HG02852 (cell line): Measurements from ENCODE around the gene B3GNT8.
"Not testable (repeated sequence)": the region's sequence is repeated elsewhere in the genome, so short reads cannot be mapped to it uniquely, and the experiment has no call there.

Experiments used
- ATAC-seq: cut with Tn5 transposase; IDR thresholded peaks from one replicate; pipeline ENCODE4 v1.9.1; 2021; ENCODE audit warnings: mild to moderate bottlenecking, moderate library complexity; ENCODE audit not compliant: unreplicated experiment

The B3GNT8 gene

GRCh38 chr19:41437944-41438574 is 10.9 kb upstream of the B3GNT8 start:
- no peak for ATAC-seq

- no peak for ATAC-seq
Observed at GRCh38 chr19:41436674-41436951, 9.4 kb upstream of the B3GNT8 start.

DNA sequence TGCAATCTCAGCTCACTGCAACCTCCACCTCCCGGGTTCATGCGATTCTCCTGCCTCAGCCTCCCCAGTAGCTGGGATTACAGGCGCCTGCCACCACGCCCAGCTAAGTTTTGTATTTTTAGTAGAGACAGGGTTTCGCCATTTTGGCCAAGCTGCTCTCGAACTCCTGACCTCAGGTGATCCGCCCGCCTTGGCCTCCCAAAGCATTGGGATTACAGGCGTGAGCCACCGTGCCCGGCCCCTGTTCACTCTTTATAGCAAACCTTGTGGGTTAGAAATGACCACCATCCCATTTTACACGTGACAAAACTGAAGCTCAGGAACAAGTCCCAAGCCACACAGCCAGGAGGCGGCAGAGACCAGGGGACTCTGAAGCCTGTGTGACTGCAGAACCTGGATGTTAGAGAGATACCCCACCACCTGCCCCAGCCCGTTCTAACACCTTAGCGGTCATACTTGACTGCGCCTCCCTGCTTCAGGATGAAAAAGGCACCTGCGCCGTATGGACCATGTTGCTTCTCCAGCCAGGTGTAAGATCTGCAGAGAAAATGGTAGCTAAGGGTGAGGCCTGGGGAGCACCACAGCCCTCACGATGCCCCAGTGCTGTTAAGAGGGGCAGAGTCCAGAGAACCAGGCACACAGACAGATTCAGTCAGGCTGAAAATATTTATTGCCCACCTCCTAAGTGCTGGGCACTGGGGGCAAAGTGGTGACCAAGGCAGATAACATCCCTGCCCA is 8.9 kb upstream of the B3GNT8 start:
- no peak for ATAC-seq

DNA sequence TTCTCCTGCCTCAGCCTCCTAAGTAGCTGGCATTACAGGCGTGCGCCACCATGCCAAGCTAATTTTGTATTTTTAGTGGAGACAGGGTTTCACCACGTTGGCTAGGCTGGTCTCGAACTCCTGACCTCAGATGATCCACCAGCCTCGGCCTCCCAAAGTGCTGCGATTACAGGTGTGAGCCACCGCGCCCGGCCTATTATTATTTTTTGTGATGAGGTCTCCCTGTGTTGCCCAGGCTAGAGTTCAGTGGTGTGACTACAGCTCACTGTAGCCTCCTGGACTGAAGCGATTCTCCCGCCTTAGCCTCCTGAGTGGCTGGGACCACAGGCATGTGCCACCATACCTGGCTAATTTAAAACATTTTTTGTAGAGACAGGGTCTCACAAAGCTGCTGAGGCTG is 8.2 kb upstream of the B3GNT8 start:
- ATAC-seq, result not testable (repeated sequence)

GRCh38 chr19:41434450-41434849 is 7.3 kb upstream of the B3GNT8 start:
- no peak for ATAC-seq

- no peak for ATAC-seq
Observed at GRCh38 chr19:41433171-41433570, 6.0 kb upstream of the B3GNT8 start.

GRCh38 chr19:41431426-41432386 is 4.5 kb upstream of the B3GNT8 start:
- ATAC-seq, result no peak

GRCh38 chr19:41430922-41431321 is 3.7 kb upstream of the B3GNT8 start:
- ATAC-seq, result no peak

DNA sequence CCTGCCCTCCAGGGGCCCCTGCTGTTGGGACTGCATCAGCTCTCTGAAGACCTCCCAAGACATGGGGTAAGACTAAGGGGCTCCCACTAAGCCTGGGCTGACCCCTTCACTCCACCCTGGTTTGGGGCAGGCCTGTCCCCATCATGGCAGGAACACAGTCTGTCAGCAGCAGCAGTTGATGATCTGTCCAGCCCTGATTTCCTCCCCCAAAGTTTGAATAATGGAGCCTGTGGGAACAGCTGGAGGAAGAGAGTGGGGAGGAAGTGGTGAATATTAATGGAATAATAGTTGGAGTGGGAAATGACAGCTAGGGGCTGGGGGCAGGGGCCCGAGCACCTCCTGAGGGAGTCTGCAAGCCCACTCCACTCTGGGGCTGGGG is 1.3 kb upstream of the B3GNT8 start:
- ATAC-seq, result no peak

GRCh38 chr19:41427647-41428480 is 690 bp upstream of the B3GNT8 start:
- no peak for ATAC-seq

DNA sequence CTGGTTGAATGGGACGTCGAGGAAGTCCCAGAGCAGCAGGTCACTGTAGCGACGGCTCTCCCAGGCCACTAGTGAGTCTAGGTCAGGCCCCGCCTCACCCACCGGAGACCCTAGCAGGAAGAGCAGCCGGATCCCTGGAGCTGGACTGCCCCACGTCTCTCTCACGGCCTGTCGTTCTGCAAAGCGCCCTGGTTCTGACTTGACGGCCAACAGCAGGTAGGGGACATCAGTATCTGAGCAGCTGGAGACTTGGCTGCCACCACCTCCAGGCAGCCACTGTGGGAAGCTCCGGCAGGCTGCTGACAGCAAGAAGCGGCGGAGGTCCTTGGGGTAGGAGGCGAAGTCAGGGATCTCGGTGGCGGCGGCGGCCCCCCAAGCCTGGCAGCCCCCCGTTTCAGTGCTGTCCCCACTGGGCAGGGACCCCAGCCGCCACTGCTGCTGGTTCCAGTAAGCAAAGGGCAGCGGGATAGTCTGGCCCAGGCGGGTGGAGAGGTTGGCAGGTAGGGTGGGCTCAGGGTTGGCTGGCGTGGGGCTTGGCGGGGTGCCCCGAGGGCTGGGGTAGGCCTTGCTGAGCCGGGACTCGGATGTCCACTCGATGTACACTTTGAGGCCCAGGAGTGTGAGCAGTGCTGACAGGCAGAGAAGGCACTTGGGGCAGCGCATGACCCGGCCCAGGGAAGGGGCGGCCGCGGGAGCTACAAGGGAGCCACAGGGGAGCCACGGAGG is 895 bp downstream of the B3GNT8 start:
- ATAC-seq, result no peak

- no peak for ATAC-seq
Observed at GRCh38 chr19:41425174-41426115, 1.7 kb downstream of the B3GNT8 start.

DNA sequence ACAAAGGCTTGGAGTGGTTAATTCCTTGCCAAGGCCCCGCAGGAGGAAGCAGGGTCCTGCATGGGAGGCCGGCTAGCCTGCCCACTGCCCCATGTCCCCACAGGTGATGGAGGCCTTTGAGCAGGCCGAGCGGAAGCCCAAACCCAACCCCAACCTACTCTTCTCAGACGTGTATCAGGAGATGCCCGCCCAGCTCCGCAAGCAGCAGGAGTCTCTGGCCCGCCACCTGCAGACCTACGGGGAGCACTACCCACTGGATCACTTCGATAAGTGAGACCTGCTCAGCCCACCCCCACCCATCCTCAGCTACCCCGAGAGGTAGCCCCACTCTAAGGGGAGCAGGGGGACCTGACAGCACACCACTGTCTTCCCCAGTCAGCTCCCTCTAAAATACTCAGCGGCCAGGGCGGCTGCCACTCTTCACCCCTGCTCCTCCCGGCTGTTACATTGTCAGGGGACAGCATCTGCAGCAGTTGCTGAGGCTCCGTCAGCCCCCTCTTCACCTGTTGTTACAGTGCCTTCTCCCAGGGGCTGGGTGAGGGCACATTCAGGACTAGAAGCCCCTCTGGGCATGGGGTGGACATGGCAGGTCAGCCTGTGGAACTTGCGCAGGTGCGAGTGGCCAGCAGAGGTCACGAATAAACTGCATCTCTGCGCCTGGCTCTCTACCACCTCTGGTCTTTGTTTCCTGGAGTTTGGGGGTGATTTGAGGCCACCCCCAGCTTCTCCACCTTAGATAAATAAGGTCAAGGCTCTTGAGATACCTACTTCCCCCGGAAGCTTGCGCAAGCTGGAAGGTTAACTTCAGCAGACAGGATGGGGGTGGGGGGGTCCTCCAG is 2.6 kb downstream of the B3GNT8 start:
- ATAC-seq, result no peak

DNA sequence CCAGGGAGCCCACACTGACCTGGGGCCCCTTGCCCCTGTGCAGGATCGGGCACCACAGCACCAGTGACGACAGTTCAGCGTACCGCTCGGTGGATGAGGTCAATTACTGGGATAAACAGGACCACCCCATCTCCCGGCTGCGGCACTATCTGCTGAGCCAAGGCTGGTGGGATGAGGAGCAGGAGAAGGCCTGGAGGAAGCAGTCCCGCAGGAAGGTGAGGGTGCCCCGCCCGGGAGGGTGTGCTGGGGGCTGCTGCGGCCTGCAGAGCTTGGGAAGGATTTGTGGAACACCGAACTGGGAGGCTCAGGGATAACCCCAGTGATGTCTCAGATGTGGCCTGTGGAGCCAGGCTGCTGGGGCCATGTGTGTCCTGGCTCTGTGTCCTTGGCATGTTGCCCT is 4.2 kb downstream of the B3GNT8 start:
- no peak for ATAC-seq

DNA sequence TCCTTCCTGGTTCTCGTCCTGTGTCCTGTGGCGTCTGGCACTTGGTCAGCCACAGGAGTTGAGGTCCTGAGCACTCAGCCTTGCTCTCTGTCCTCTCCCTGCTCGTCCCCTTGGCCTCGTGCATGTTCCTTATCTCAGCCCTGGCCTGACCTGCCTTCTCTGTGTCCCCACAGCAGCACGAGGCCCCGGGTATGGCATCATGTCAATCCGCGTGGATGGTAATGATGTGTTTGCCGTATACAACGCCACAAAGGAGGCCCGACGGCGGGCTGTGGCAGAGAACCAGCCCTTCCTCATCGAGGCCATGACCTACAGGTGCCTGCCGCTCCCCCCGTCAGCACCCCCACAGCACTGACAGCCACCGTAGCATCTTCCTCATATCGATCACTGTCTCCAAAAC is 4.7 kb downstream of the B3GNT8 start:
- ATAC-seq, result no peak

DNA sequence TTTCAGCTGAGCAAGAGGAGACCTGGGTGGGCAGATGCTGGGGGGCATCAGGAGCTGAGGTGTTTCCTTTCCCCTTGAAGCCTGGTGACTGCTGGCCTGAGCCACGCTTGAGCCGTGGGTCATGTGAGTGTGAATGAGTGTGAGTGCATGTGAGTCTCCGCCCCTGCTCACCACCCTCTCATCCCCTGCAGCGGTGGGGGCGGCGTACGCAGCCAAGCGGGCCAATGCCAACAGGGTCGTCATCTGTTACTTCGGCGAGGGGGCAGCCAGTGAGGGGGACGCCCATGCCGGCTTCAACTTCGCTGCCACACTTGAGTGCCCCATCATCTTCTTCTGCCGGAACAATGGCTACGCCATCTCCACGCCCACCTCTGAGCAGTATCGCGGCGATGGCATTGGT is 5.2 kb downstream of the B3GNT8 start:
- ATAC-seq, result no peak

DNA sequence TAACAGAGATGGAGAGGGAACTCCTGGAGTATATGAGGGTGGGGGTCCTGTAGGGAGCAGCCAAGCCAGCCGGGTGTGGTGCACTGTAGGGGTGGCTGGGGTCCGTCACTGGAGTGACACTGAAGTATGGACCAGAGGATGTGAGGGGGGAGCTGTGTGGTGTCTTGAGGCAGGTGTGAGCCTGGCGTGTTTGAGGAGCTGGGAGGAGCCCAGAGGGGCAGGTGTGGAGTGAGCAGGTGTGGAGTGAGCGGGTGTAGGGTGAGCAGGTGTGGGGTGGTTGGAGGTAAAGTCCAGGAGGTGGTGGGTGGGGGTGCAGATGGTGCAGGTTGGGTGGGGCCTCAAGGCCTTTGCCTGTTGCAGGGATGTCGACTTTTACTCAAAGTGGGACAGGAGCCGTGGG is 5.9 kb downstream of the B3GNT8 start:
- ATAC-seq, result no peak

DNA sequence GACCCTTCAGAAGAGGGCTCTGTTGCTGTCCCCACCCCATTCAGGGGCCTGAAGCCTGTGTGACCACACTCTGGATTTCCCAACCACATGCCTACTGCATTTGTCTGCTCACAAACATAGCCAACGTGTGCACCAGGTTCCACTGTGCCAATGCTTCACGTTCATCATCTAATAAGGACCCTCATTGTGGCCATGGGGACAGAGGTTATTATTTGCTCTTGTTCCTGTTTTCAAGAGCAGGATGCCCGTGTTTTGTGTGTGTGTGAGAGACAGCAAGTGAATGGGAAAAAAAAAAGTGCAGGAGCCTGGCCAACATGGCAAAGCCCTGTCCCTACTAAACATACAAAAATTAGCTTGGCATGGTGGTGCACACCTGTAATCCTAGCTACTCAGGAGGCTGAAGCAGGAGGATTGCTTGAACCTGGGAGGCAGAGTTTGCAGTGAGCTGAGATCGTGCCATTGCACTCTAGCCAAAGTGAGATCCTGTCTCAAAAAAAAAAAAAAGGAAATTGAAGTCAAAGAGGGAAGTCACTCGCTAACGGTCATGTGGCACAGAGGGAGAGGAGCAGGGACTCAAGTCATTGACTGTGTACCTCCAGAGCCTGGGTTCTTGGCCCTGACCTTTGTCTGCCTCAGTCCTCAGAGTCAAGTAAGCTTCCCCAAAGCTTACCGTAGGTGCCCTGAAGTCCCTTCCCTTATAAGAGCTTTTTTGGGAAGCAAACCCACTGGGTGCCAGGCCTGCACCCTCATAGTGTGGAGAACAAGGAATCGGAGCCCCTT is 6.9 kb downstream of the B3GNT8 start:
- no peak for ATAC-seq
